ENCODE results near the gene SOBP.

Gene SOBP

GRCh38 chr6:107611094-107611810, 121.3 kb downstream of the SOBP start:
- ChIA-PET POLR2A (ENCODE audit: low non-redundant PET) (no interaction called here), CTCF (no interaction called here)
- no peak overlapping the region for H3K27ac ChIP-seq
- no peak for DNase-seq (ENCODE audit: low spot score)
- TF ChIP-seq CTCF (conservative IDR thresholded peaks at IDR 0.05; ENCODE audit: low read depth), result no peak

GRCh38 chr6:107612762-107613415, 123.0 kb downstream of the SOBP start:
- no peak overlapping the region for H3K27ac ChIP-seq
- ChIA-PET POLR2A (ENCODE audit: low non-redundant PET) (no interaction called here), CTCF (no interaction called here)
- no peak for TF ChIP-seq CTCF (conservative IDR thresholded peaks at IDR 0.05; ENCODE audit: low read depth)
- DNase-seq (ENCODE audit: low spot score), result no peak

- POLR2A ChIA-PET (ENCODE audit: low non-redundant PET), result no interaction called here
- no peak for DNase-seq (ENCODE audit: low spot score)
- no peak for TF ChIP-seq CTCF (conservative IDR thresholded peaks at IDR 0.05; ENCODE audit: low read depth)
- CTCF ChIA-PET, result no interaction called here
- H3K27ac ChIP-seq, result no peak overlapping the region
Observed at GRCh38 chr6:107613651-107614379, 123.9 kb downstream of the SOBP start.

GRCh38 chr6:107614828-107615227, 124.9 kb downstream of the SOBP start:
- H3K27ac ChIP-seq, result no peak overlapping the region
- POLR2A ChIA-PET (ENCODE audit: low non-redundant PET), result no interaction called here
- CTCF ChIA-PET, result no interaction called here

GRCh38 chr6:107616775-107617174, 126.9 kb downstream of the SOBP start:
- CTCF ChIA-PET, result no interaction called here
- POLR2A ChIA-PET (ENCODE audit: low non-redundant PET), result no interaction called here
- no peak for TF ChIP-seq CTCF (conservative IDR thresholded peaks at IDR 0.05; ENCODE audit: low read depth)
- H3K27ac ChIP-seq, result no peak overlapping the region
- no peak for DNase-seq (ENCODE audit: low spot score)

More at GRCh38 chr6:107614828-107615227, 124.9 kb downstream of the SOBP start:
- TF ChIP-seq CTCF (conservative IDR thresholded peaks at IDR 0.05; ENCODE audit: low read depth), result no peak
- no peak for DNase-seq (ENCODE audit: low spot score)

GRCh38 chr6:107617341-107617932, 127.5 kb downstream of the SOBP start:
- no peak for TF ChIP-seq CTCF (conservative IDR thresholded peaks at IDR 0.05; ENCODE audit: low read depth)
- DNase-seq (ENCODE audit: low spot score), result no peak
- no peak overlapping the region for H3K27ac ChIP-seq
- CTCF ChIA-PET, result no interaction called here
- POLR2A ChIA-PET (ENCODE audit: low non-redundant PET), result no interaction called here
